Cardiac muscle cell (in vitro differentiated cells and primary cell): ENCODE data around the gene ANO9. TPM values are rescaled to one million over a fixed set of nuclear protein-coding genes. Genes with fewer than 3 reads are reported as not detected.

Source experiments
- DNase-seq, 2 donors: peaks; one replicate each; pipeline versions ENCODE4 v3.0.0 to v3.0.0-alpha.2; 2010 to 2017; ENCODE audit warnings: low read depth in 1 of 2, low spot score in 1 of 2
- H3K27ac ChIP-seq: fragments of 200-600 bp; sonication (generic); 2 replicates; pipeline ENCODE4 v1.5.1; 2016
- H3K27me3 ChIP-seq: fragments of 200-600 bp; sonication (generic); 2 replicates; pipeline ENCODE4 v1.6.0; 2016; ENCODE audit warnings: control low read depth
- H3K36me3 ChIP-seq: fragments of 200-600 bp; sonication (generic); 2 replicates; pipeline ENCODE4 v1.5.1; 2016; ENCODE audit warnings: control low read depth
- H3K4me1 ChIP-seq: fragments of 200-600 bp; sonication (generic); 2 replicates; pipeline ENCODE4 v1.8.1; 2017; ENCODE audit warnings: low read depth, mild to moderate bottlenecking, mixed run types
- H3K4me3 ChIP-seq: fragments of 200-600 bp; sonication (generic); 2 replicates; pipeline ENCODE4 v1.5.1; 2016; ENCODE audit warnings: mild to moderate bottlenecking
- H3K9me3 ChIP-seq: fragments of 200-600 bp; sonication (generic); 2 replicates; pipeline ENCODE4 v1.5.1; 2017; ENCODE audit warnings: low read depth, mild to moderate bottlenecking, control low read depth
- CTCF ChIP-seq: IDR thresholded peaks from 2 replicates; pipeline ENCODE4 v1.5.1; 2012; ENCODE audit warnings: low read depth, mild to moderate bottlenecking, low read length
- polyA plus RNA-seq: library from polyadenylated mRNA; unstranded; fragments of >200 nt; fragmentation: Nextera tagmentation; extraction: Ambion mirVana; gene quantifications from 2 replicates; pipeline ENCODE4 v1.2.1, GENCODE V29; 2016
- total RNA-seq: library from RNA; depleted of rRNA; stranded (reverse); fragments of >200 nt; gene quantifications from 2 replicates; pipeline ENCODE4 v1.2.3, GENCODE V29; 2016

ANO9 gene
- total and polyA plus RNA-seq, 2 experiments from 2014 or later, result 0.23 to 0.51 TPM

GRCh38 chr11:459511-460220 is 17.9 kb upstream of the ANO9 start:
- Histone ChIP-seq H3K27me3 (no peaks in the 10 kb centered on the region), H3K27ac (no peak overlapping the region), H3K36me3 (peaks cover 2% of the 10 kb centered on the region), H3K4me3 (no peak overlapping the region), H3K4me1 (no peaks in the 10 kb centered on the region), H3K9me3 (no peaks in the 10 kb centered on the region)
- TF ChIP-seq CTCF, result no peak
- DNase-seq, result no peak

- Histone ChIP-seq H3K27ac (no peak overlapping the region), H3K36me3 (no peaks in the 10 kb centered on the region), H3K27me3 (no peaks in the 10 kb centered on the region), H3K4me1 (no peaks in the 10 kb centered on the region), H3K4me3 (no peak overlapping the region), H3K9me3 (no peaks in the 10 kb centered on the region)
- TF ChIP-seq CTCF, result no peak
- no peak for DNase-seq
These were observed 15.4 kb upstream of the ANO9 start for GRCh38 chr11:457111-457760.

- no peak for DNase-seq
- no peaks in the 10 kb centered on the region for H3K36me3 ChIP-seq
- no peak for TF ChIP-seq CTCF
- no peaks in the 10 kb centered on the region for H3K9me3 ChIP-seq
- H3K27me3 ChIP-seq, result no peaks in the 10 kb centered on the region
- no peak overlapping the region for H3K4me3 ChIP-seq
- H3K27ac ChIP-seq, result no peak overlapping the region
- peaks cover 2% of the 10 kb centered on the region for H3K4me1 ChIP-seq
These were observed 14.7 kb upstream of the ANO9 start for GRCh38 chr11:456533-456932.

GRCh38 chr11:455566-456147 is 13.8 kb upstream of the ANO9 start:
- no peaks in the 10 kb centered on the region for H3K36me3 ChIP-seq
- TF ChIP-seq CTCF, result no peak
- H3K9me3 ChIP-seq, result no peaks in the 10 kb centered on the region
- DNase-seq, result no peak
- no peak overlapping the region for H3K4me3 ChIP-seq
- no peak overlapping the region for H3K27ac ChIP-seq
- peaks cover 6% of the 10 kb centered on the region for H3K4me1 ChIP-seq
- no peaks in the 10 kb centered on the region for H3K27me3 ChIP-seq

- no peak for DNase-seq
- H3K27me3 ChIP-seq, result no peaks in the 10 kb centered on the region
- no peak overlapping the region for H3K27ac ChIP-seq
- TF ChIP-seq CTCF, result no peak
- H3K4me1 ChIP-seq, result peaks cover 6% of the 10 kb centered on the region
- no peak overlapping the region for H3K4me3 ChIP-seq
- no peaks in the 10 kb centered on the region for H3K9me3 ChIP-seq
- no peaks in the 10 kb centered on the region for H3K36me3 ChIP-seq
These were observed 13.2 kb upstream of the ANO9 start for GRCh38 chr11:454801-455565.
